ENCODE results near the gene NPAS3. TPM values are rescaled to one million over a fixed set of nuclear protein-coding genes. Genes with fewer than 3 reads are reported as not detected.

Gene NPAS3
- total RNA-seq, 1 donor = 0.36 TPM

- DNase-seq (ENCODE audit: low read depth) = no peak
- TF ChIP-seq, protein P1, sequence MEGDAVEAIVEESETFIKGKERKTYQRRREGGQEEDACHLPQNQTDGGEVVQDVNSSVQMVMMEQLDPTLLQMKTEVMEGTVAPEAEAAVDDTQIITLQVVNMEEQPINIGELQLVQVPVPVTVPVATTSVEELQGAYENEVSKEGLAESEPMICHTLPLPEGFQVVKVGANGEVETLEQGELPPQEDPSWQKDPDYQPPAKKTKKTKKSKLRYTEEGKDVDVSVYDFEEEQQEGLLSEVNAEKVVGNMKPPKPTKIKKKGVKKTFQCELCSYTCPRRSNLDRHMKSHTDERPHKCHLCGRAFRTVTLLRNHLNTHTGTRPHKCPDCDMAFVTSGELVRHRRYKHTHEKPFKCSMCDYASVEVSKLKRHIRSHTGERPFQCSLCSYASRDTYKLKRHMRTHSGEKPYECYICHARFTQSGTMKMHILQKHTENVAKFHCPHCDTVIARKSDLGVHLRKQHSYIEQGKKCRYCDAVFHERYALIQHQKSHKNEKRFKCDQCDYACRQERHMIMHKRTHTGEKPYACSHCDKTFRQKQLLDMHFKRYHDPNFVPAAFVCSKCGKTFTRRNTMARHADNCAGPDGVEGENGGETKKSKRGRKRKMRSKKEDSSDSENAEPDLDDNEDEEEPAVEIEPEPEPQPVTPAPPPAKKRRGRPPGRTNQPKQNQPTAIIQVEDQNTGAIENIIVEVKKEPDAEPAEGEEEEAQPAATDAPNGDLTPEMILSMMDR (IDR thresholded peaks at IDR 0.05; ENCODE audit: insufficient read depth, low read length) = no peak
- H3K4me3 ChIP-seq (ENCODE audit: low read depth, low read length) = no peak overlapping the region
These were observed 385.3 kb downstream of the NPAS3 start for GRCh38 chr14:33323979-33324378.

DNA sequence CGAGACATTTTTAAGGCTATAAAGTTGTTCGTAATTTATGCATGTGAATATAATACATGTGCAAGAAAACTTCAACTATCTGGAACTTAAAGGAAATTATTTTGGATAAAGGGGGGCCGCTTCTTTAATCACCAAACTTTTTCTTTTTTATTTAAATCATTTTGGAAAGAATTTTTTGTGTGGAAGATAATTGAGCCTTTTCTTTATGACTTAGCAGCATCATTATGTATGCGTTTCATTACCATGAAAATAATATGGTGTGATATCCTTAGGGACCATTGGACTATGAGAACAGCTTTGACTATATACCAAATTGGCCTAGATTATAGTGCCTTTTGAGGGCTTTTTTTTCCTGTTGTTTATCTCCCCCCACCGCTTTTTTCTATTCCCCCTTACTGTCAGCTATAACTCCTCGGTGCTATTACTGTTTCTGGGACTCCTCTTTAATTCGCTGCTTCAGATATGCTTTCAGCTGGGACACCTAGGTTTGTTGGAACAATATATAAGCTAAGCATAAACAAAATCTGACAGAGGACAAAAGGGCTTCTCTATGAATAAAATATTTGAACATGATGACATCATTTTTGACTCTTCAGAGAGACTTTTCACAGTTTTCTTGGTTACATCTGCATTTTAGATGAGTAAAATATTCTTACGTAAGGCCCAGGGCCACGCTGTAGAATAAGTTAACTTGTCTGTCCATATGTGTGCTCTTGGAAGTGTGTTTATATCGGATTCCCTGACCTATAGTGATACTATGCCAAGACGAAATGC lies 392.7 kb downstream of the NPAS3 start:
- DNase-seq (ENCODE audit: low read depth) = no peak
- no peak overlapping the region for H3K4me3 ChIP-seq (ENCODE audit: low read depth, low read length)
- TF ChIP-seq, protein P1 (IDR thresholded peaks at IDR 0.05; ENCODE audit: insufficient read depth, low read length) = no peak

DNA sequence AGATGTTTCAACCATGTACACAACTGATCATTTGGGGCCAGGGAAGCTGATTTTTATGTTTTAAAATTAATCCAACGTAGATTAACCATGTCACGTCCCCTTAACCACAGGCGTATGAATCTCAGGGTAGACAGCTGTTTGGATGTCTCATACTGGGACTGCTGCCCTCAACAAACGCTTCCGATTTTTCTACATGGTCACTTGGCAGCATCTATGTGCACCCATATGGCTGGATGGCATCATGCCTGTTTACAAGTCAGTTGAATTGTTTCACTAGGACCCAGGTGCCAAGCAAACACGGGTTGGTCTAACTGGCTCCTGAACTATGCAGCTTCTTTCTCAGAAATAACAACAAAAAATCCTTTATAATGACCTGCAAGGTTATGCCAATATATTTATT lies 393.8 kb downstream of the NPAS3 start:
- TF ChIP-seq, protein P1 (IDR thresholded peaks at IDR 0.05; ENCODE audit: insufficient read depth, low read length) = no peak
- H3K4me3 ChIP-seq (ENCODE audit: low read depth, low read length) = no peak overlapping the region
- no peak for DNase-seq (ENCODE audit: low read depth)

DNA sequence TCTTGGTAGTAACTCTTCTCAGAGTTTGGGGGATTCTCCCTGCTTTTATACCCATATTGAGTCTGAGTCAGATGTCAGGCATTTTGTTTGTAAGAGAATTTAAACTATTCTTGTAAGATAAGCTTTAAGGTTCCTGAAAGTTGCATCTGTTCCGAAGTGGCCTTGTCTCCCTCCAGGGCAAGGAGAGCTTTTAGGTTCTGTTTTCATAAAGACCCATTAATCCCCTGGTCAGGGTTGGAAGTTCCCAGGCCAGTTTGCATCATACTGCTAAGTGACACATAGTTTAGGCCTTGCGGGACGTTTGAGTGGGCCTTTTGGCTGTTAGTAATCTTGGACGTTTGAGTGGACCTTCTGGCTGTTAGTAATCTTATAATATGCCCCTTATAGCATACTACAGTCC lies 396.7 kb downstream of the NPAS3 start:
- TF ChIP-seq, protein P1 (IDR thresholded peaks at IDR 0.05; ENCODE audit: insufficient read depth, low read length) = no peak
- no peak for DNase-seq (ENCODE audit: low read depth)

GRCh38 chr14:33342299-33342974 lies 403.8 kb downstream of the NPAS3 start:
- TF ChIP-seq, protein P1 (IDR thresholded peaks at IDR 0.05; ENCODE audit: insufficient read depth, low read length) = no peak
- no peak for DNase-seq (ENCODE audit: low read depth)
- no peak overlapping the region for H3K4me3 ChIP-seq (ENCODE audit: low read depth, low read length)

More for the DNA sequence above, 396.7 kb downstream of the NPAS3 start:
- H3K4me3 ChIP-seq (ENCODE audit: low read depth, low read length) = no peak overlapping the region

DNA sequence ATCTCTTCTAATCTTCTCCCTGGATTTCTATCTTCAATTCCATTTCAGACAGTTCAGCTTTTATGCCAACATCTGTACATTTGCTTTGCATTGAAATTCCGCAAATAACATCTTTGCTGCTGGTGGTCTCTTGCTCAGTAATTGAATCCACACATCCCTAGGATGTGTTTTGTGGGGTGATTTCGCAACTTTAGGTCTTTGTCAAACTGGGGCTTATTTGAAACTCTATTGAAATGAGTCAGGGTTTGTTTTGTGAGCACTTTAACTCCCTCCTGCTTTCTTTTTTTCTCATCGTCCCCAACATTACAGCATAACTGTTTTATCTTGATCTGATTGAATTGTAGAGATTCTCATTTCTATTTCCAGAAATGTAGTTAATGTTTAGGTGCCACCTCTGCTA lies 404.3 kb downstream of the NPAS3 start:
- no peak for DNase-seq (ENCODE audit: low read depth)
- TF ChIP-seq, protein P1 (IDR thresholded peaks at IDR 0.05; ENCODE audit: insufficient read depth, low read length) = no peak
- no peak overlapping the region for H3K4me3 ChIP-seq (ENCODE audit: low read depth, low read length)
